HCT116 (cell line): ENCODE measurements around the gene CHAF1B.

ENCODE experiments used
- EZH2phosphoT487 ChIP-seq: fragments of 200-600 bp; IDR thresholded peaks from 2 replicates; pipeline ENCODE4 v1.6.1; 2018; ENCODE audit warnings: antibody characterized with exemption, borderline replicate concordance
- POLR2A ChIP-seq: IDR thresholded peaks from 2 replicates; pipeline ENCODE4 v1.7.0; 2011; ENCODE audit warnings: borderline replicate concordance; ENCODE audit not compliant: insufficient read depth, insufficient read length; ENCODE audit errors: extremely low read depth
- POLR2AphosphoS5 ChIP-seq: IDR thresholded peaks from 2 replicates; pipeline ENCODE4 v1.6.1; 2011; ENCODE audit warnings: mild to moderate bottlenecking, low read depth, low read length, moderate library complexity

DNA sequence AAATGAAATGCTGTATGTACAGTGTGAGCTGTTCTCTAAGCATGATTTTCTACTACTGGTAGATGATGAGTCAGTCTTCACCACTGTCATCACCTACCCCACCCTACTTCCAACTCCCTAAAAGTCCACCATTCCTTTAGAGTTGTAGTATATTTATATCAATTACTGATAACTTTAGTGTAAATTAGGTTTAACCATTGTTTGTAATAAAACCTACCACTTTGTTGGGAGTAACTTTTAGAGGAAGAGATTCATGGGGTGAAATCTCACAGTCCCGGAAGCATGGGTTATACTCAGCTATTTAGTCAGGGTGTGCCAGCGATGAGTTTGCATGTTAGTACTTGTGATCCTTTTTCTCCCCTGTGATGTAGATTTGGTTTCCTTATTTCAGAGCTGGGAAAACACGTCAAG lies 48.1 kb upstream of the CHAF1B start:
- TF ChIP-seq POLR2AphosphoS5 (no peak), POLR2A (no peak), EZH2phosphoT487 (no peak)
